Cardiac fibroblast (primary cell): ENCODE data around the gene MAST2.
"Not testable (repeated sequence)": the region's sequence is repeated elsewhere in the genome, so short reads cannot be mapped to it uniquely, and the experiment has no call there.

Source experiments
- DNase-seq, 2 donors: peaks; one replicate each; pipeline versions ENCODE4 v3.0.0 to v3.0.0-alpha.2; 2010; ENCODE audit warnings: low read depth in 2 of 2
- H3K4me3 ChIP-seq, 2 donors: replicated peaks in 1 of 2; 1 replicate in 1 of 2; 2 replicates in 1 of 2; pipeline ENCODE4 v1.5.1; 2011; ENCODE audit warnings: low read depth in 2 of 2, low read length in 2 of 2, mild to moderate bottlenecking in 2 of 2, moderate library complexity in 1 of 2
- CTCF ChIP-seq: IDR thresholded peaks from one replicate; pipeline ENCODE4 v1.5.1; 2011; ENCODE audit warnings: low read depth, mild to moderate bottlenecking, low read length, inconsistent platforms

Gene MAST2

GRCh38 chr1:45840704-45841103 is 37.3 kb downstream of the MAST2 start:
- peak in 1 of 2 donors; percentile 36 for DNase-seq
- no peak for TF ChIP-seq CTCF
- H3K4me3 ChIP-seq = no peak overlapping the region

- no peak overlapping the region for H3K4me3 ChIP-seq
- no peak for TF ChIP-seq CTCF
- no peak for DNase-seq
These were observed 39.4 kb downstream of the MAST2 start for GRCh38 chr1:45842786-45843185.

- peak; percentile 56 to 72 for DNase-seq
- peak; percentile 22 for TF ChIP-seq CTCF
- no peak overlapping the region for H3K4me3 ChIP-seq
These were observed 40.1 kb downstream of the MAST2 start for GRCh38 chr1:45843474-45843905.

- DNase-seq = not testable (repeated sequence)
These were observed 40.6 kb downstream of the MAST2 start for GRCh38 chr1:45844000-45844399.

GRCh38 chr1:45846931-45847330 is 43.5 kb downstream of the MAST2 start:
- no peak for TF ChIP-seq CTCF
- no peak overlapping the region for H3K4me3 ChIP-seq
- DNase-seq = peak; percentile 51

More at GRCh38 chr1:45844000-45844399, 40.6 kb downstream of the MAST2 start:
- not testable (repeated sequence) for H3K4me3 ChIP-seq

GRCh38 chr1:45848097-45848496 is 44.7 kb downstream of the MAST2 start:
- TF ChIP-seq CTCF = no peak
- H3K4me3 ChIP-seq = no peak overlapping the region
- DNase-seq = no peak

GRCh38 chr1:45848714-45849113 is 45.3 kb downstream of the MAST2 start:
- DNase-seq = no peak
- H3K4me3 ChIP-seq = no peak overlapping the region
- TF ChIP-seq CTCF = no peak
